ENCODE results near the gene KCNJ9. TPM values are rescaled to one million over a fixed set of nuclear protein-coding genes. Genes with fewer than 3 reads are reported as not detected.

KCNJ9 gene
- total and polyA plus RNA-seq, 10 of the 15 experiments (the other 5 are each of a cell fraction or from before 2014, with no cell fraction given), result 0.12 TPM; not detected in 9

- no peak overlapping the region for H2AFZ ChIP-seq (ENCODE audit: control insufficient read depth, low read depth, low read length)
- no peaks in the 10 kb centered on the region for H3K27me3 ChIP-seq (replicated peaks in 1 of 2; ENCODE audit: control insufficient read depth in 2 of 2, insufficient read depth in 2 of 2, low read length in 1 of 2)
- no peaks in the 10 kb centered on the region for H4K20me1 ChIP-seq (ENCODE audit: control insufficient read depth, insufficient read depth)
- intact Hi-C loops (cut with micrococcal nuclease; ENCODE audit: unreplicated experiment) (no loop called here), in situ Hi-C loops (cut with MboI) (no loop called here)
- H3K9me3 ChIP-seq (replicated peaks; ENCODE audit: control insufficient read depth, insufficient read depth, low read length), result no peaks in the 10 kb centered on the region
- ChIA-PET POLR2A (no interaction called here), RAD21 (ENCODE audit: unreplicated experiment) (interaction anchor here (0.9 to 6.8 kb wide), 5 partner anchors 90 to 276 kb away, joined by 3 to 85 read pairs (median 4); no protein-coding TSS in a partner anchor), SMC1A (ENCODE audit: uncharacterized antibody, unreplicated experiment) (interaction anchor here (0.5 to 4.9 kb wide), 14 partner anchors 19 to 274 kb away, joined by 3 to 57 read pairs (median 5); partner anchors contain the start of gene CASQ1), CTCF (interaction anchor here (0.6 to 11.6 kb wide), 20 partner anchors 7 to 458 kb away, joined by 3 to 189 read pairs (median 4); partner anchors contain the start of gene CASQ1)
- H3K9ac ChIP-seq (ENCODE audit: control insufficient read depth, insufficient read depth, low read length), result no peak overlapping the region
- H3K79me2 ChIP-seq (ENCODE audit: control insufficient read depth, insufficient read depth, low read length), result no peaks in the 10 kb centered on the region
- no peak for FAIRE-seq
- H3K27ac ChIP-seq (ENCODE audit: control insufficient read depth, insufficient read depth), result no peak overlapping the region
- no peak for TF ChIP-seq SMARCA5 (IDR thresholded peaks at IDR 0.05)
- no peak for TF ChIP-seq JUNB (IDR thresholded peaks at IDR 0.05)
- no peak for TF ChIP-seq FOXM1 (IDR thresholded peaks at IDR 0.05; ENCODE audit: low read depth, low read length)
- no peak for TF ChIP-seq TCF12 (IDR thresholded peaks at IDR 0.05; ENCODE audit: low read depth, low read length)
- no peak for TF ChIP-seq E4F1 (IDR thresholded peaks at IDR 0.05; ENCODE audit: borderline replicate concordance, partially characterized antibody)
- no peak for TF ChIP-seq POLR2AphosphoS5 (IDR thresholded peaks at IDR 0.05; ENCODE audit: low read length)
- no peak for TF ChIP-seq ZSCAN29 (IDR thresholded peaks at IDR 0.05)
- TF ChIP-seq SREBF1 (IDR thresholded peaks at IDR 0.05; ENCODE audit: low read length), result no peak
- TF ChIP-seq MYC (IDR thresholded peaks at IDR 0.05; ENCODE audit: insufficient read depth, insufficient read length, insufficient replicate concordance, low read length, severe bottlenecking), result no peak
- no peak for TF ChIP-seq PRDM15 (CRISPR knock-in tag; IDR thresholded peaks at IDR 0.05)
- TF ChIP-seq RCOR1 (conservative IDR thresholded peaks at IDR 0.05; ENCODE audit: low read depth, low read length), result no peak
- TF ChIP-seq, protein P1, sequence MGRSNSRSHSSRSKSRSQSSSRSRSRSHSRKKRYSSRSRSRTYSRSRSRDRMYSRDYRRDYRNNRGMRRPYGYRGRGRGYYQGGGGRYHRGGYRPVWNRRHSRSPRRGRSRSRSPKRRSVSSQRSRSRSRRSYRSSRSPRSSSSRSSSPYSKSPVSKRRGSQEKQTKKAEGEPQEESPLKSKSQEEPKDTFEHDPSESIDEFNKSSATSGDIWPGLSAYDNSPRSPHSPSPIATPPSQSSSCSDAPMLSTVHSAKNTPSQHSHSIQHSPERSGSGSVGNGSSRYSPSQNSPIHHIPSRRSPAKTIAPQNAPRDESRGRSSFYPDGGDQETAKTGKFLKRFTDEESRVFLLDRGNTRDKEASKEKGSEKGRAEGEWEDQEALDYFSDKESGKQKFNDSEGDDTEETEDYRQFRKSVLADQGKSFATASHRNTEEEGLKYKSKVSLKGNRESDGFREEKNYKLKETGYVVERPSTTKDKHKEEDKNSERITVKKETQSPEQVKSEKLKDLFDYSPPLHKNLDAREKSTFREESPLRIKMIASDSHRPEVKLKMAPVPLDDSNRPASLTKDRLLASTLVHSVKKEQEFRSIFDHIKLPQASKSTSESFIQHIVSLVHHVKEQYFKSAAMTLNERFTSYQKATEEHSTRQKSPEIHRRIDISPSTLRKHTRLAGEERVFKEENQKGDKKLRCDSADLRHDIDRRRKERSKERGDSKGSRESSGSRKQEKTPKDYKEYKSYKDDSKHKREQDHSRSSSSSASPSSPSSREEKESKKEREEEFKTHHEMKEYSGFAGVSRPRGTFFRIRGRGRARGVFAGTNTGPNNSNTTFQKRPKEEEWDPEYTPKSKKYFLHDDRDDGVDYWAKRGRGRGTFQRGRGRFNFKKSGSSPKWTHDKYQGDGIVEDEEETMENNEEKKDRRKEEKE (IDR thresholded peaks at IDR 0.05), result no peak
- H3K4me2 ChIP-seq (ENCODE audit: control insufficient read depth, insufficient read depth), result no peak overlapping the region
- H3K4me1 ChIP-seq (ENCODE audit: control insufficient read depth, insufficient read depth, low read length), result peaks cover 8% of the 10 kb centered on the region
- no peak for DNase-seq (ENCODE audit: low read depth, low spot score)
- 51% methylated on average over 6 of the region's 6 CpGs for WGBS (ENCODE audit: insufficient coverage, insufficient replicate concordance, low lambda C conversion rate, missing lambda C conversion rate)
- BruUV-seq (replicated peaks), result no TSS peak
- no peaks in the 10 kb centered on the region; a peak in 1 of 4 replicates for H3K36me3 ChIP-seq (ENCODE audit: control insufficient read depth in 2 of 2, insufficient read depth in 2 of 2, low read length in 1 of 2)
- H3K4me3 ChIP-seq, result no peak overlapping the region
- ATAC-seq, result no peak
These were observed 22.5 kb downstream of the KCNJ9 start for GRCh38 chr1:160103658-160104408.
